ENCODE measurements around the gene DNAH17. TPM values are rescaled to one million over a fixed set of nuclear protein-coding genes. Genes with fewer than 3 reads are reported as not detected.
A peak's percentile ranks its signal among the peaks of the same experiment; 100 is the strongest.

DNAH17 gene
- total RNA-seq, 2 donors from 2014 or later, result 0.58 to 1.4 TPM

GRCh38 chr17:78563189-78564145 lies 13.7 kb downstream of the DNAH17 start:
- no peaks in the 10 kb centered on the region for H3K36me3 Mint-ChIP-seq
- no peaks in the 10 kb centered on the region for H3K9me3 Mint-ChIP-seq
- no peak for ATAC-seq
- no peak for DNase-seq (ENCODE audit: low spot score in 2 of 2)
- no peak overlapping the region for H3K27ac Mint-ChIP-seq

- ATAC-seq, result no peak
- no peak for DNase-seq (ENCODE audit: low spot score in 2 of 2)
- Mint-ChIP-seq H3K36me3 (no peaks in the 10 kb centered on the region), H3K9me3 (no peaks in the 10 kb centered on the region), H3K27ac (no peak overlapping the region)
Measured at GRCh38 chr17:78562734-78563133, 14.5 kb downstream of the DNAH17 start.

DNA sequence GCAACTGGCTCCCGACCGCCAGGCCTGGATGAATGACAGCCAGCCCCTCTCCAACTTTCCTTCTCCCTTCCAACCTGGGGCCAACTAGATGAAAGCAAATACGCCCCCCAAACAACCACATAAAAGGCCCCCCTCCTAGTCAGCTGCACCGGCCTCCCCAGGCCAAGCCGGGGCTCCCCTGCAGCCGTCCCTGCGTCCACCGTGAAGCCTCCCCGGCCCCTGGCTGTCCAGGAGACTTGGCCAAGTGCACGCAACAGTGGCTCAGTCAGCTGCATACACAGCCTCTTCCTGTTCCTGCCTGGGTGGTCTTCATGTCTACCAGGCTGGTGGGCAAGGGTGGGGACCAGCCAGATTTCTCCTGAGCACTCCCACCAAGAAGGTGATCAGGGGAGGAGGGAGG lies 16.0 kb downstream of the DNAH17 start:
- no peak overlapping the region for H3K27ac Mint-ChIP-seq
- H3K36me3 Mint-ChIP-seq, result no peaks in the 10 kb centered on the region
- DNase-seq (ENCODE audit: low spot score in 2 of 2) (no peak), ATAC-seq (no peak)
- H3K9me3 Mint-ChIP-seq, result no peaks in the 10 kb centered on the region

GRCh38 chr17:78560731-78561130 lies 16.5 kb downstream of the DNAH17 start:
- DNase-seq (ENCODE audit: low spot score in 2 of 2) (no peak), ATAC-seq (no peak)
- Mint-ChIP-seq H3K9me3 (no peaks in the 10 kb centered on the region), H3K36me3 (no peaks in the 10 kb centered on the region), H3K27ac (no peak overlapping the region)

- ATAC-seq (no peak), DNase-seq (ENCODE audit: low spot score in 2 of 2) (no peak)
- no peaks in the 10 kb centered on the region for H3K36me3 Mint-ChIP-seq
- H3K27ac Mint-ChIP-seq, result no peak overlapping the region
- H3K9me3 Mint-ChIP-seq, result no peaks in the 10 kb centered on the region
Measured at GRCh38 chr17:78559749-78560368, 17.3 kb downstream of the DNAH17 start.

- Mint-ChIP-seq H3K36me3 (no peaks in the 10 kb centered on the region), H3K27ac (no peak overlapping the region), H3K9me3 (no peaks in the 10 kb centered on the region)
- DNase-seq (ENCODE audit: low spot score in 2 of 2) (no peak), ATAC-seq (no peak)
Measured at GRCh38 chr17:78558989-78559388, 18.2 kb downstream of the DNAH17 start.

DNA sequence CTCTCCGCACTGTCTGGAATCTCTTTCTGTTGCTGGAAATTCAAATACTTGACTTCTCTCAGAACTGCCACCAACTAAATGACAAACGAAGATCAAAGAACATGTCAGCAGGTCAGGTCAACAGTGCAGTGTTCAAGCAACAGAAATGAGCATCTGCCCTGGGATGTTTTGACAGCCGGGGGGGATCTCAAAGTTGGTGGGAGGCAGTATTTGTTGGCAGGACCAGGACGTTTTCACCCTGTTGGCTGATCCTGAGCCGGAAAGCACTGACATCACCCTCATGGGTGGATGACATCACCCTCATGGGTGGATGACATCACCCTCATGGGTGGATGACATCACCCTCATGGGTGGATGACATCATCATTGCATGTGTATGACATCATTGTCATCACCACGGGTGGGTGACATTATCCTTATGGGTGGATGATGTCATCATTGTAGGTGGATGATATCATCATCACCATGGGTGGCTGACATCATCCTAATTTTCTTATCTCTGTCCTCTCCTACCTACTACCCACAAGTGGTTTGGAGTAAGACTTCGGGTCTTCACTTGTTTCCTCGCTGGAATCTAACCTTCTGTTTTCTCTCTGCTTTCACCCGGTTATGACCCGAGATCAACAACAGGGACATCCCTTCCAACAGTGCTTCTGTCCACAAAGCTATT lies 18.9 kb downstream of the DNAH17 start:
- ATAC-seq (peak; percentile 24 to 49), DNase-seq (ENCODE audit: low spot score in 2 of 2) (peak in 1 of 2 donors; percentile 39)
- no peaks in the 10 kb centered on the region for H3K36me3 Mint-ChIP-seq
- H3K9me3 Mint-ChIP-seq, result no peaks in the 10 kb centered on the region
- H3K27ac Mint-ChIP-seq, result no peak overlapping the region

DNA sequence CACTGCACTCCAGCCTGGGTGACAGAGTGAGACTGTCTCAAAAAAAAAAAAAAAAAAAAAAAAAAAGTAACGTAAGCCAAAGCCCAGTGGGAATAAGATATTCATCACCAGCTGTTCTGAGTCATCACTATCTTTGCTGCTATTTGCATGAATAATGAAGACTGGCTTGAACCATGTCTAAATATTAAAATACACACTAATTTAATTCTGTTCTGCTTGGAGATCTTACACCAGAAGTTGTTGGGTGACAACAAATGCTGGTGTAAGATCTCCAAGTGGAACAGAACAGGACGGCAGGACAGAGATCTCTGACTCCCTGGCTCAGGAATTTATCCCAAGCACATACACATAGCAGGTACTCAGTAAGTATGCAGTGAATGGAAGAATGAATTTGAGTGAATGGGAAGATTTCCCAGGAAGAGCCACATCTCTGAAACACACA lies 19.6 kb downstream of the DNAH17 start:
- ATAC-seq, result peak in 1 of 2 donors; percentile 13
- DNase-seq (ENCODE audit: low spot score in 2 of 2), result no peak
- no peaks in the 10 kb centered on the region for H3K9me3 Mint-ChIP-seq
- H3K27ac Mint-ChIP-seq, result no peak overlapping the region
- H3K36me3 Mint-ChIP-seq, result no peaks in the 10 kb centered on the region

DNA sequence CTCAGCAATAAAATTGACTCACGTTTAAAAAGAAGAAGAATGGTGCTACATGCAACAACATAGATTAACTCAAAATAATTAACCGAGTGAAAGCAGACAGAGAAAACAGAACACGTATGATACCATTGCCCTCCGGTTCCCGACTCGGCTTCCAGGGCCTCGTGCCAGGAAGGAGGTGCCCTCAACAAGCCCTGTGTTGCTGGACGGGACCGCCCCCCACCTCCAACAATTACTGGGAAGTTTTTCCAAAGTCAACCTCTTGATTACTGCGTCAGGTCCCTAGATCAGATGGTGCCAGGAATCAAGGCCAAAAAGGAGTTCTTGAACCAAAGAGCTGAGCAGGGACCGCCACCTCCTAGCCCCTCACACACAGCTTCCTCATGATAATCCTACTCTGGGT lies 20.4 kb downstream of the DNAH17 start:
- H3K9me3 Mint-ChIP-seq, result no peaks in the 10 kb centered on the region
- no peak overlapping the region for H3K27ac Mint-ChIP-seq
- ATAC-seq, result no peak
- no peak for DNase-seq (ENCODE audit: low spot score in 2 of 2)
- H3K36me3 Mint-ChIP-seq, result no peaks in the 10 kb centered on the region

GRCh38 chr17:78555746-78556401 lies 21.3 kb downstream of the DNAH17 start:
- H3K9me3 Mint-ChIP-seq, result no peaks in the 10 kb centered on the region
- H3K36me3 Mint-ChIP-seq, result no peaks in the 10 kb centered on the region
- no peak overlapping the region for H3K27ac Mint-ChIP-seq
- no peak for DNase-seq (ENCODE audit: low spot score in 2 of 2)
- no peak for ATAC-seq

- DNase-seq (ENCODE audit: low spot score in 2 of 2) (no peak), ATAC-seq (no peak)
- no peaks in the 10 kb centered on the region for H3K36me3 Mint-ChIP-seq
- no peaks in the 10 kb centered on the region for H3K9me3 Mint-ChIP-seq
- H3K27ac Mint-ChIP-seq, result no peak overlapping the region
Measured at GRCh38 chr17:78550464-78550863, 26.7 kb downstream of the DNAH17 start.

GRCh38 chr17:78548725-78549124 lies 28.5 kb downstream of the DNAH17 start:
- Mint-ChIP-seq H3K9me3 (no peaks in the 10 kb centered on the region), H3K27ac (no peak overlapping the region), H3K36me3 (no peaks in the 10 kb centered on the region)
- ATAC-seq (no peak), DNase-seq (ENCODE audit: low spot score in 2 of 2) (no peak)

DNA sequence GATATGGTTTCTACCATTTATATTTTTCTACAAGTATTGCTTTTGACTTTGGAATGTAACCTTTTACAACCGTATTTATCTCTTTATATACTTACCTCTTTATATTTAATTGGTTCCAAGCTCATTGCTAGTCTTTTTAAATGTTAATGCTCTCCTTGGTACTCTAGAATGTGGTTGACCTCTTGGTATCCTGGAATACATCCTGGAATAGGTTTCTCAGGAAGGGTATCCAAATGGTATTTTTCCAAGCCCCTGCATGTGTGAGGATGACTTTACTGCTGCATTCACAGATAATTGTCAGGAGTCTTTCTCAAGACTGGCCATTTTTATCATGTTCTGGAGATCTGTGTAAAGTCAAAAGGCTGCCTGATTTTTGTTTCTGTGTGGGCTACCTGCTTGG lies 30.2 kb downstream of the DNAH17 start:
- Mint-ChIP-seq H3K36me3 (no peaks in the 10 kb centered on the region), H3K27ac (no peak overlapping the region), H3K9me3 (no peaks in the 10 kb centered on the region)
- DNase-seq (ENCODE audit: low spot score in 2 of 2), result no peak
- ATAC-seq, result no peak

- Mint-ChIP-seq H3K36me3 (no peaks in the 10 kb centered on the region), H3K9me3 (no peaks in the 10 kb centered on the region), H3K27ac (no peak overlapping the region)
- ATAC-seq (no peak), DNase-seq (ENCODE audit: low spot score in 2 of 2) (no peak)
Measured at GRCh38 chr17:78546476-78546875, 30.7 kb downstream of the DNAH17 start.

DNA sequence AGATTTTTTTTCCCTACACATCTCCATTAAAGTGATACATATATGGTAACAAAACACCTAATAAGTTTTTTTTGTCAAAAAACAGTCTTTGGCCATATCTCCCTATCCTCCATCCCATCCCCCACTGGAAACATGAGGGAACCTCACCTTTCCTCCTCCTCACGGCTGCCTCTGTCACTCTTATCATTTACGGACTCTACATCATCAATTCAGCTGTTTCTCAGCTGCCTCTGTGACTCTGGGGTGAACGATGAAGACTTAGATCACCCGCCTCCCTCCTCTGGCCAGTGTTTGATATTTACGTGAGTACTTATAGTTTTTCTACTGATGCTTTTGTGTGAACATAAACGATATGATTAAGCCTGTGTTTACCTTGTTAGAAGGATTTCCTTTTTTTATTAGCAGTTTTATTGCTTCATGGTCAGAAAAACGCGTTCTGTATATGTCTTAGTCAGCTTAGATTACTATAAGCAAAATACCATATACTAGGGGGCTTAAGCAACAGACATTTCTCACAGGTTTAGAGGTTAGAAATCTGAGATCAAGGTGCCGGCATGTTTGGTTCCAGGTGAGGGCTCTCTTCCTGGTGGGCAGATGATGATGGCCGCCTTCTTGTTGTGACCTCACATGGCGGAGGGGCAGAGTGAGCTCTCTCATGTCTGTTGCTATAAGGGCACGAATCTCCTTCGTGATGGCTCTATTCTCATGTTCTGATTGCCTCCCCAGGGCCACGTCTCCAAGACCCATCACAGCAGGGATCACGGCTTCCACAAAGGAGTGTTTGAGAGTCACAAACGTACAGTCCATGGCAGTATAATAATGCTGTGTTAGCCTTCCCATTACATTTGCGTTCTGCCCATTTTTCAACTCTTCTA lies 32.1 kb downstream of the DNAH17 start:
- no peaks in the 10 kb centered on the region for H3K36me3 Mint-ChIP-seq
- ATAC-seq, result no peak
- H3K27ac Mint-ChIP-seq, result no peak overlapping the region
- H3K9me3 Mint-ChIP-seq, result no peaks in the 10 kb centered on the region
- DNase-seq (ENCODE audit: low spot score in 2 of 2), result no peak

Measured in activated naive CD4-positive, alpha-beta T cell treated with anti-CD3 and anti-CD28 coated beads, Interleukin-2, amount 50 U/mL, for 72 hours (primary cell).